Muscle of arm (tissue), 14 donors: Measurements from ENCODE around the gene UTP3. TPM values are rescaled to one million over a fixed set of nuclear protein-coding genes. Genes with fewer than 3 reads are reported as not detected.
"Not testable (repeated sequence)": the region's sequence is repeated elsewhere in the genome, so short reads cannot be mapped to it uniquely, and the experiment has no call there.

Source experiments
- DNase-seq: peaks from one replicate; pipeline ENCODE4 v3.0.0-alpha.2; 2013
- long read RNA-seq, 11 donors: transcript quantifications; one replicate each; lab custom pipeline, GENCODE V29; 2026
- polyA plus RNA-seq, 12 donors: library from polyadenylated mRNA; unstranded; fragments of 120-200 nt; gene quantifications; one replicate each; pipeline ENCODE4 v1.2.1, GENCODE V29; 2013; ENCODE audit not compliant: insufficient read length in 12 of 12

UTP3 gene
- polyA plus RNA-seq = 10 to 100 TPM in 11 of 12 donors, not detected in 1; 19.0 to 29.4 (median 24.1) TPM
- long read RNA-seq, donor 1, transcript UTP3-201 (1 exons, 2,073 nt) = major isoform, 33 of 33 reads
- long read RNA-seq, donor 1, partial matches to known transcripts = 0 of 33 reads
- long read RNA-seq, donor 1, other reads (novel, unspliced or antisense) = 0 of 33 reads
- long read RNA-seq, donor 2, transcript UTP3-201 (1 exons, 2,073 nt) = major isoform, 22 of 22 reads
- long read RNA-seq, donor 2, partial matches to known transcripts = 0 of 22 reads
- long read RNA-seq, donor 2, other reads (novel, unspliced or antisense) = 0 of 22 reads
- long read RNA-seq, donor 3, transcript UTP3-201 (1 exons, 2,073 nt) = major isoform, 10 of 10 reads
- long read RNA-seq, donor 3, partial matches to known transcripts = 0 of 10 reads
- long read RNA-seq, donor 3, other reads (novel, unspliced or antisense) = 0 of 10 reads
- long read RNA-seq, donor 4, transcript UTP3-201 (1 exons, 2,073 nt) = major isoform, 6 of 6 reads
- long read RNA-seq, donor 4, partial matches to known transcripts = 0 of 6 reads
- long read RNA-seq, donor 4, other reads (novel, unspliced or antisense) = 0 of 6 reads
- long read RNA-seq, donor 5, transcript UTP3-201 (1 exons, 2,073 nt) = major isoform, 17 of 17 reads
- long read RNA-seq, donor 5, partial matches to known transcripts = 0 of 17 reads
- long read RNA-seq, donor 5, other reads (novel, unspliced or antisense) = 0 of 17 reads
- long read RNA-seq, donor 6, transcript UTP3-201 (1 exons, 2,073 nt) = major isoform, 11 of 11 reads
- long read RNA-seq, donor 6, partial matches to known transcripts = 0 of 11 reads
- long read RNA-seq, donor 6, other reads (novel, unspliced or antisense) = 0 of 11 reads
- long read RNA-seq, donor 7, transcript UTP3-201 (1 exons, 2,073 nt) = major isoform, 10 of 10 reads
- long read RNA-seq, donor 7, partial matches to known transcripts = 0 of 10 reads
- long read RNA-seq, donor 7, other reads (novel, unspliced or antisense) = 0 of 10 reads
- long read RNA-seq, donor 8, transcript UTP3-201 (1 exons, 2,073 nt) = major isoform, 20 of 20 reads
- long read RNA-seq, donor 8, partial matches to known transcripts = 0 of 20 reads
- long read RNA-seq, donor 8, other reads (novel, unspliced or antisense) = 0 of 20 reads
- long read RNA-seq, donor 9, transcript UTP3-201 (1 exons, 2,073 nt) = major isoform, 15 of 15 reads
- long read RNA-seq, donor 9, partial matches to known transcripts = 0 of 15 reads
- long read RNA-seq, donor 9, other reads (novel, unspliced or antisense) = 0 of 15 reads
- long read RNA-seq, donor 10, transcript UTP3-201 (1 exons, 2,073 nt) = major isoform, 13 of 13 reads
- long read RNA-seq, donor 10, partial matches to known transcripts = 0 of 13 reads
- long read RNA-seq, donor 10, other reads (novel, unspliced or antisense) = 0 of 13 reads
- long read RNA-seq, donor 11, transcript UTP3-201 (1 exons, 2,073 nt) = major isoform, 23 of 23 reads
- long read RNA-seq, donor 11, partial matches to known transcripts = 0 of 23 reads
- long read RNA-seq, donor 11, other reads (novel, unspliced or antisense) = 0 of 23 reads

DNA sequence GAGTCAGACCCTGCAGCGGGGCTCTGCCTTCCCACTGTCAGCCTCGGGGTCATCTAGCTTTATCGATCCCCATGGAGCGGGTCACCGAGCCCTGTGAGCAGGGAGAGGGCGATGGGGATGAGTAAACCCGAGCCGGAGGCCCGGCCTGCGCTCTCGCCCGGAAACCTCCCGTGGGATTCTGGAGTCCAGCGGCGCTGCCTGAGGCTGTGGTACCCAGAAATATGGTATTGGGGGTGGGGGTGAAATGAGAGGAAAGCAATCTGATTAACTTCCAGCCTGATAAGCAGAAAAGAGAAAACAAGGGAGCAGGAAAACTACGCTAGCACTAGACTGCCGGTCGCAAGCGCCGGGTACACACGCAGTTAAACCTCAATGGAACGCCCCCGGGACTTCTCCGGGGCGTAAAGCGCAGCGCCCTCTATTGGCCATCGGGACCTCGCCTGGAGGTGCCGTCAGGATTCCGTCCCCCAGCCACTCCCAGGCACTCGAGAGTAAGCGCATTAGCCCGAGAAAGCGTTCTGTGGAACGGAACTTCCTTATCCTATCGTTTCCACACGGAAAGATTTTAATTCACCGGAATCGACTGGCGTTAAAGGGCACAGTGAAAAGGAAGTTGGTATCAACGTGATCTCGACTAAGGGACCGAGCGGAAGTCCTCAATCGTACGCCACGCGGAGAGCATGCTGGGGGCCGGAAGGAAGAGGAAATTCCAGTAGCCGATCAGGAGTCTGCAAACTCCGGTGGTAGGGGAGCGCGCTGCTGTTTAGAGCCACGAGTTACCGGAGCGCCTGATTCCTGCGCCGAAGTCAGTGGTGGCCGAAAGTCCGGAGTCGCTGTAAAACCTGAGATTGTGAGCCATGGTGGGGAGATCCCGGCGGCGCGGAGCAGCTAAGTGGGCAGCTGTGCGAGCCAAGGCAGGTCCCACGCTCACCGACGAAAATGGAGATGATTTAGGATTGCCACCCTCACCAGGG, at the start of gene UTP3:
UTP3 (plus strand) TSS at position 712 of the 974 bp plus-strand sequence; CDS start at position 858, 146 bp downstream.
- DNase-seq = peak; percentile 99

GRCh38 chr4:70640192-70640591, 48.1 kb upstream of the UTP3 start:
- DNase-seq = no peak

GRCh38 chr4:70650741-70651140, 37.6 kb upstream of the UTP3 start:
- DNase-seq = not testable (repeated sequence)

- DNase-seq = peak; percentile 23
Observed at GRCh38 chr4:70651864-70652506, 36.3 kb upstream of the UTP3 start.

GRCh38 chr4:70654605-70655011, 33.7 kb upstream of the UTP3 start:
- DNase-seq = no peak

DNA sequence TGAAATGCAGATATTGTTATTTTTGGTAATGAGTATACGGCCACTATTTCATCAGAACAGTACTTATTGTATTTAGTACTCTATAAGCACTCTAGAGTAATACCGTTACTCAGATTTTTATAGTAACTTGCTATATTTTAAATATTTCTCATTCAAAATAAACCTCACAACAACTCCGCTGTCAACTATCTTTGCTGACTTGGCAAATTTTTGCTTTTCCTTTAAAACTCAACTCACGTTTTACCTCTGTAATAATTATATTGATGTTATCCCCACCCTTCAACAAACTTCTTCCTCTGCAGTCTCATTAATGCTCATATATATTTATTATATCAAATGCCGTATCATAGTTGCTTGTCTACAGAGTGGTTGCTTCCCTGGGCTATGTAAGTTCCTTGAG, 31.0 kb upstream of the UTP3 start:
- no peak for DNase-seq

DNA sequence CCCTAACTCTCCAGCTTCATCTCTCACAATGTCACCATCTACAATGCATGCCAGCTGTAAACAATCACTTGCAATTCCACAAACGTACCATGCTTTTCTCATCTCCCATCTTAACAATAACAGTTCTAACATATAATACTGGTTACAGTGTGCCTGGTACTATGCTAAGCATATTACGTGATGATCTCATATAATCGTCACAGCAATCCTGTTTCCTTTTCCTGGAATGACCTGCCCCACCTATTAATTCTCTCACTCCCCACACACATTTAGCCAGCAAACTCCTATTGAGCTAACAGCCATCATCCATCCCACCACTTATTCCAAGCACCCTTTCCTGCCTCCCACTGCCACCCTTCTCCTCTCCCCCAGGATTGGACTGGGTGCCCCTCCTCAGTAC, 29.9 kb upstream of the UTP3 start:
- DNase-seq = no peak

DNA sequence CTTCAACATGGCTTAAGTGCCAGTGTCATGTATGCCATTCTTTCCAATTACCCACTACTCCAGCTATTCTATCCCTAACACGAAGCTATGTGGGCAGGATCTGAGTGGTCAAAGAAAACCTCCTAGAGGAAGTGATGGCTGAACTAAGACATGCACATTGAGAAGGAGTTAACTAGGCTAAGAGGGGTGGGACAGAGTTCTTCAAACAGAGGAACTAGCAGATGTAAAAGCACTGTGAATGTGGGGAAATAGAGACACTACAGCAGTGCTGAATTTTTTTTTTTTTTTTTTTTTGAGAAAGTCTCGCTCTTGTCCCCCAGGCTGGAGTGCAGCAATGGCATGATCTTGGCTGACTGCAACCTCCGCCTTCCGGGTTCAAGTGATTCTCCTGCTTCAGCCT, 28.2 kb upstream of the UTP3 start:
- DNase-seq = no peak

DNA sequence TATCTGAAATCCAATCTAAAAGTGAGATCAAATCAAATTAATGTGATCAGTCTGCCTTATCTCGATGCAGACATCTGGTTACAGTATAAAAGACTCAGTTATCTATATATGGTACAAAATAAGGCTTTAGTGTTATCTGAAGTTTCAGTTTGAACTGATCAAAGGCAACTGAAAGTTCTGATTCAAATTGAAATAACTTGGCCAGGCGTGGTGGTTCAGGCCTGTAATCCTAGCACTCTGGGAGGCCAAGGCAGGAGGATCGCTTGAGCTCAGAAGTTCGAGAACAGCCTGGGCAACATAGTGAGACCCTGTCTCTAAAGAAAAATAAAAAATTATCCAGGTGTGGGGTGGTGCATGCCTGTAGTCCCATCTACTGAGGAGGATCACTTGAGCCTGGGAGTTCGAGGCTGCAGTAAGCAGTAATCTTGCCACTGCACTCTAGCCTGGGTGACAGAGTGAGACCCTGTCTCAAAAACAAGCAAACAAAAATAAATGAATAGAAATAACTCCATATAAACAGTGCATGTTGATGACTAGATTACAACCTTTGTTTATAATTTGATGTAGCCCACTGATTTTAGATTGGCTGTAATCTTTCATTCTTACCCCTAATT, 26.9 kb upstream of the UTP3 start:
- not testable (repeated sequence) for DNase-seq

- DNase-seq = no peak
Observed at GRCh38 chr4:70666369-70666768, 22.0 kb upstream of the UTP3 start, which contains the start of gene JCHAIN. Gene JCHAIN (minus strand): TSS chr4:70666508. CDS start chr4:70666490, 18 bp downstream.

DNA sequence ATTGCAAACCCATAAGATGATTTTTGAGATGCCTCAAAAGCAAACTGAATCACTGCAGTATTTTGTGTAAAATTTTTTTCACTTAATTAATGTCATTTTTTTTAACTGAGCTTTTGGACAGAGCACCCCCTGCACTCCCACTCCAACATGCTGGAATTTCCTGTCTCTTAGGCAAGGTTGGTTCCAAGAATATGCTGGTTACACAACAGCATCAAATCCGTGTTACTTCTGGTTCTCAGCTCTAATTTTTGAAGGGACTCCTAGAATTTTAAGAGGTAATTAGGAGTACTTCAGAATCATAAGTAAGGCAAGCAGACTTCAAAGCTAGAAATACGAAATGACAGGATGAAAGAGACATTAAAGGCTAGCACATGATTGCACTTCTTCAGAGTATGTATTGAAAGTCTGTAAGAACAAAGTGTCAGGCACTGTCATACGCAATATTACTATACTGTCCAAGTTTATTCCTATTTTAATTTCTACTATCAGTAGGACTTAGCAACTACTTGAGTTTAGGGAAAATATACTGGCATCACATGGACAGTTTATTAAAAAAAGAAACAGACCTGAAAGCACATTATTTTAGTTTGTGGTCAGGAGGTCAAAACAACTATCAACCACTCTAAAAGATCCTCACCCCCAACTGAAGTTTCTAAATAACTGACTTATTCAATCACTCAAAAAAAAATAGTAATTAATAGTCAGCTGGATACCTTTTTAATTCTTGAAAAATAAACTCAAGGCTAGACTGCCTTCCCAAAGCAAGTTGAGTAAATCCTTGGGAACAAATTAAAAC, 20.4 kb upstream of the UTP3 start:
- DNase-seq = no peak

- DNase-seq = no peak
Observed at GRCh38 chr4:70670332-70671014, 17.9 kb upstream of the UTP3 start.

GRCh38 chr4:70671091-70671490, 17.2 kb upstream of the UTP3 start:
- no peak for DNase-seq

DNA sequence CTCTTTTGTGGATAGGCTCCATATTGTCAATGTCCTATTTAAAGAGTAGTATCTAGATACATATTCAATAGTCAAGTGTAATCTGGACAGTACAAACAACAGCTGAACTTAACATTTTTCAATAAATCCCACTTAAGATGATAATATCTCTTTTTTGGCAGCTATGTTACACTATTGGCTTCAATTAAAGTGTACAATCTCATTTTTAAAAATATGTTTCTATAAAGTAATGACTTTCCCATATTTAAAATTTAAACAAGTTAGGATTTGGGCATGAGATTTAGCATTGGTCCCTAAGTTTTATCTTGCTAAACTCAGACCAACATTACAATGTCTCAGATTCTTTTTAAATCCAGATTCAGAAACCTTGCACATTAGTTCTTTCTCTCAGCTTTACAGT, 14.1 kb upstream of the UTP3 start:
- no peak for DNase-seq

GRCh38 chr4:70674731-70675130, 13.6 kb upstream of the UTP3 start:
- DNase-seq = no peak

DNA sequence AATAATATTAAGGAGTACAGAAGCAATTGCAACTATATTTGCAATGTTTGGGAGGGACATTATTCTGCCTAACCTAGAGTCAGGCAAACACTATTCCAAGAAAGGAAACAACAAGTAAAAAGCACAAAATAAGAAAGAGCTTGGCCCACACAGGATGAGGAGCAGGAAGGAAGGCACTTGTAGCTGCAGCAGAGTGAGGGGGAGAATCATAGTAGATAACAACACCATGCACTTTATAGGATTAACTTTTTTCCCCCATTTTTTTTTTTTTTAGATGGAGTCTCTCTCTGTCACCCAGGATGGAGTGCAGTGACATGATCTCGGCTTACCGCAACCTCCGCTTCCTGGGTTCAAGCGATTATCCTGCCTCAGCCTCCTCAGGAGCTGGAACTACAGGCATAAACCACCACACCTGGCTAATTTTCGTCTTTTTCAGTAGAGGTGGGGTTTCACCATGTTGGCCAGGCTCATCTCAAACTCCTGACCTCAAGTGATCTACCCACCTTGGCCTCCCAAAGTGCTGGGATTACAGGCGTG, 11.7 kb upstream of the UTP3 start:
- no peak for DNase-seq

DNA sequence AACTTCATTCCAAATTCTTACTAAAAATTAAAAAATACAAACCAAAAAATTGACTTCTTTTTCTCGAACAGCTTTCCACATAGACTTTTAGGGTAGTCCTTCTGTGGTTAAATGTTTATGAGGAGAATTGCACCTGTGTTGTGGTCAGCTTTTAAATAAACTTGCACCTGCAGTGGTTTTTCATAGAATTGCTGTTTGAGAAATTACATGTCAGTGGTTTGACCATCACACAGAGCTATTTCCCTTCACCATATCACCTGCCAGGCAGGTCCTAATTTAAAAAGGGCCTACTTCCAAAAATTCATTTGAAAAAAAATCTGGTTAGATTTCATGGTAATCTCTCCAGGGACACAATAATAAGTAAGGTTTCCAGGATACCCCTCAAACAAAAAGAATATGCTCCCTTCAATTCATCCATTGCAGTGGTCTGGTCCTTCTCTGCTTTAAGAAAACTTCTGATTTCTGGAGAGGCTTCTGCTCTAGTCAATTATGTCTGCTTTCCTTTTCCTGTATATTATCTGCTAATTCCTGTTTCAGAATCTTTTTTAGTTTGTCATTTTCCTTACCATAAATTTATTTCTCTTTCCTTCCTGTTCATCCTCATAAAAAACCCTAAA, 9.8 kb upstream of the UTP3 start:
- no peak for DNase-seq
